Middle frontal gyrus (tissue), 1 donor: ENCODE data around the gene LMOD1.
"Not testable (repeated sequence)": the region's sequence is repeated elsewhere in the genome, so short reads cannot be mapped to it uniquely, and the experiment has no call there.

Experiments
- DNase-seq: peaks from one replicate; pipeline ENCODE4 v3.0.0-alpha.2; 2015; ENCODE audit warnings: low spot score; ENCODE audit errors: extremely low spot score

Gene LMOD1

GRCh38 chr1:201946224-201946908 lies at the start of gene LMOD1:
Gene LMOD1, minus strand, starts transcription at chr1:201946548. Its CDS starts 208 bp downstream, at chr1:201946340.
- no peak for DNase-seq

- no peak for DNase-seq
Observed at GRCh38 chr1:201990427-201990826, 44.1 kb upstream of the LMOD1 start.

GRCh38 chr1:201989354-201990128 lies 43.2 kb upstream of the LMOD1 start:
- no peak for DNase-seq

GRCh38 chr1:201988601-201989000 lies 42.3 kb upstream of the LMOD1 start:
- no peak for DNase-seq

- no peak for DNase-seq
Observed at GRCh38 chr1:201985355-201985754, 39.0 kb upstream of the LMOD1 start.

- no peak for DNase-seq
Observed at GRCh38 chr1:201984446-201984845, 38.1 kb upstream of the LMOD1 start.

- no peak for DNase-seq
Observed at GRCh38 chr1:201983380-201983805, 37.0 kb upstream of the LMOD1 start.

- DNase-seq = no peak
Observed at GRCh38 chr1:201982623-201983379, 36.5 kb upstream of the LMOD1 start, which contains the start of gene RNPEP. Gene RNPEP, plus strand, starts transcription at chr1:201982648. Its CDS starts 19 bp downstream, at chr1:201982667.

- DNase-seq = peak; percentile 46
Observed at GRCh38 chr1:201982082-201982622, 35.8 kb upstream of the LMOD1 start.

GRCh38 chr1:201970334-201971159 lies 24.2 kb upstream of the LMOD1 start:
- no peak for DNase-seq

GRCh38 chr1:201968202-201968925 lies 22.0 kb upstream of the LMOD1 start:
- DNase-seq = no peak

- no peak for DNase-seq
Observed at GRCh38 chr1:201966171-201966570, 19.8 kb upstream of the LMOD1 start.

- DNase-seq = no peak
Observed at GRCh38 chr1:201964261-201964660, 17.9 kb upstream of the LMOD1 start.

- not testable (repeated sequence) for DNase-seq
Observed at GRCh38 chr1:201962382-201962781, 16.0 kb upstream of the LMOD1 start.

- DNase-seq = no peak
Observed at GRCh38 chr1:201958348-201958747, 12.0 kb upstream of the LMOD1 start.

GRCh38 chr1:201955729-201956143 lies 9.4 kb upstream of the LMOD1 start:
- DNase-seq = no peak

GRCh38 chr1:201955009-201955728 lies 8.8 kb upstream of the LMOD1 start, which contains the start of gene TIMM17A:
Gene TIMM17A, plus strand, starts transcription at chr1:201955503. Its CDS starts 24 bp downstream, at chr1:201955527.
- peak; percentile 98 for DNase-seq

- no peak for DNase-seq
Observed at GRCh38 chr1:201954263-201955008, 8.1 kb upstream of the LMOD1 start.
